Skeletal muscle cell (primary cell): ENCODE data around the gene RPS26.
"Not testable (repeated sequence)": the region's sequence is repeated elsewhere in the genome, so short reads cannot be mapped to it uniquely, and the experiment has no call there.

Experiments used
- DNase-seq: peaks from one replicate; pipeline ENCODE4 v3.0.0-alpha.2; 2010; ENCODE audit warnings: low read depth
- H3K4me3 ChIP-seq: 2 replicates; pipeline ENCODE4 v1.5.1; 2011; ENCODE audit warnings: low read depth, mild to moderate bottlenecking, control low read depth, low read length, moderate library complexity

Gene RPS26

GRCh38 chr12:56018356-56018755 is 23.4 kb upstream of the RPS26 start:
- no peak for DNase-seq

GRCh38 chr12:56020423-56021184 is 21.1 kb upstream of the RPS26 start, which contains the start of gene IKZF4:
TSS of gene IKZF4 (plus strand) at chr12:56021043. CDS start at chr12:56021494, 451 bp downstream.
- DNase-seq = no peak
- H3K4me3 ChIP-seq = peak within 1 kb of the TSS; percentile 29

More at GRCh38 chr12:56018356-56018755, 23.4 kb upstream of the RPS26 start:
- H3K4me3 ChIP-seq = no peak overlapping the region

DNA sequence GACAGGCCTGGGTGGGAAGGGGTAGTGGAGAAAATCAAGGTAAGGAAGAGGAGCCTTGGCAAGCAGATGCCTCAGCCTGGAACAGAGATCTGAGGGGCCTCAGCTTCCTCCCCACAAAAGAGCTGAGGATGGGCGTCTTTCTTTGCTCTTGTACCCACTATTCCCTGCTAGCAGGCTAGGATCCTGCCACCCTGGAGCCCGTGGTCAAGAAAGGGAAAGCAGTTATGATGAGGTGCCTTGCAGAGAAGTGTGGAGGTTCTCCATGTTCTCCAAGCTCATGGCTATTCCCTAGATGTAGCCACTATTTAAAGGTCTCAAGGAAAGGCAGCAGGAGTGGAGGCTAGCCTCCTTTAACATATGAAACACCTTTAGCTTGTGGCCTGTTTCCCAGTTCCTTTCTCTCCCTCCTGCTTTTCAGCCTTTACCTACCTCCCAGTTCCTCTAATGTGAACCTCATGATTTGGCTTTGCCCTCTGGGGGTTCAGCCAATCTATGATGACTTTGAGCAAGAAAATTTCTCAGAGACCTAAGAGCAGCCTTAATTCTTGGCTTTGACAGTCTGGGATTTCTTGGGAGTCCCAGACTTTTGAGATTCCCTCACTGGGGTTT is 19.7 kb upstream of the RPS26 start:
- DNase-seq = no peak
- peak overlapping the region; percentile 29 for H3K4me3 ChIP-seq

DNA sequence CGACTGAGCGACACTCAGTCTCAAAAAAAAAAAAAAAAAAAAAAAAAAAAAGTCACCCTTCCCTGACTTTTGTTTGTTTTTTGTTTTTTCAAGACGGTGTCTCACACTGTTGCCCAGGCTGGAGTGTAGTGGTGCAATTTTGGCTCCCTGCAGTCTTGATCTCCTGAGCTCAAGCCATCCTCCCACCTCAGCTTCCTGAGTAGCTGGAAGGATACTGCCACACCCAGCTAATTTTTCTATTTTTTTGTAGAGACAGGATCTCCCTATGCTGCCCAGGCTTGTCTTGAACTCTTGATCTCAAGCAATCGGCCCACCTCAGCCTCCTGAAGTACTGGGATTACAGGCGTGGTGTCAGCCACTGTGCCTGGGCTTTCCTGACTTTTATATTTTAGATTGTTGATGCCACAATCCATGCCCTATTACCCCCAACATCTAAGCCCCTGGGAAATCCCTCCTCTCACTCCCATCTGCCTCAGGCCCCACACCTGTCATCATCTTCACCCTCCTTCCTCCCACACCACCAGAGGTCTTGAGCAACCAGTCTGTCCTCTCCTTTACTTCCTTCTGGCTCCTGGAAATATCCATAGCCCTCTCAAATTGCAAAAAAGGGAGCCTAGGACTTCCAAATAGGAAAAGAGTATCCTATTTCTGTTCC is 13.1 kb upstream of the RPS26 start:
- no peak overlapping the region for H3K4me3 ChIP-seq
- no peak for DNase-seq

DNA sequence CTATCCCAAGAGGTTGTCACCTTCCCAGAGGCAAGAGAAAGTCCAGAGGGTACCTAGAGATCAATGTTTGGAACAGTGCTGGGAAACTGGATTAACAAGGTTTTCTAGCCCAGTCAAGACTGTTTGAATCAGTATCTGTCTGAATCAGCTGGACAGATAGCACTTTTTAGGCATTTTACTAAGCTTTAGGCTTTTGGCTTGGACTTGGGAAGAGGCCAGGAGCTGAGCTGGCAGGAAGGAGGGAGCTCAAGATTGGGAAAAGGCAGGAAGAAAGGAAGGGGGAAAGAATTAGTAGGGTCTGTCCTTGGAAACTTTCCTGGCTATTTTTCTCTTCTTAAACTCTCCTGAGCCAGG is 12.6 kb upstream of the RPS26 start:
- no peak overlapping the region for H3K4me3 ChIP-seq
- no peak for DNase-seq

- no peak overlapping the region for H3K4me3 ChIP-seq
- DNase-seq = no peak
Measured at GRCh38 chr12:56029666-56030293, 11.9 kb upstream of the RPS26 start.

DNA sequence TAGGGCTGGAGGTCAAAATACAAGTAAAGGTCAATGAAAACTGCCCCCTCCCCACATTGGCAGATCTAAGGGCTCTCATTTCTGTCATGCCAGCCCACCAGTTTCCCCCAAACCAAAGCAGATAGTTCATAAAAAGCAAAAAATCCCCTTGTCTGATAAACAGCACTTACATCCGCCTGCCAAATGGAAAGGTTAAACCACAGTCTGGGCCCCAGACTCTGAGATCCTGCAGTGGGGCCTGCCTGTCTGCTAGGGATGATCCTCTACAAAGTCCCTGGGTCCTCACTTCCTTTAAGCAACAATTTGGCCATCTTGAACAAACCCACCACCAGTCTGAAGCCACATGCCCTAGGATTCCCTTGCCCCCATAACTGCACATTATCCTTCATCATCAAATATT is 9.7 kb upstream of the RPS26 start:
- H3K4me3 ChIP-seq = no peak overlapping the region
- no peak for DNase-seq

GRCh38 chr12:56034586-56035332 is 7.0 kb upstream of the RPS26 start:
- no peak for DNase-seq
- H3K4me3 ChIP-seq = no peak overlapping the region

DNA sequence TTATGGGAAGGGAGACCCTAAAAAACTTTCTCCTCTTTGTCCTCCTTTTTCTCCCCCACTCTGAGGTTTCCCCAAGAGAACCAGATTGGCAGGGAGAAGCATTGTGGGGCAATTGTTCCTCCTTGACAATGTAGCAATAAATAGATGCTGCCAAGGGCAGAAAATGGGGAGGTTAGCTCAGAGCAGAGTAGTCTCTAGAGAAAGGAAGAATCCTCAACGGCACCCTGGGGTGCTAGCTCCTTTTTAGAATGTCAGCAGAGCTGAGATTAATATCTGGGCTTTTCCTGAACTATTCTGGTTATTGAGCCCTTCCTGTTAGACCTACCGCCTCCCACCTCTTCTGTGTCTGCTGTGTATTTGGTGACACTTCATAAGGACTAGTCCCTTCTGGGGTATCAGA is 4.6 kb upstream of the RPS26 start:
- H3K4me3 ChIP-seq = no peak overlapping the region
- DNase-seq = no peak

DNA sequence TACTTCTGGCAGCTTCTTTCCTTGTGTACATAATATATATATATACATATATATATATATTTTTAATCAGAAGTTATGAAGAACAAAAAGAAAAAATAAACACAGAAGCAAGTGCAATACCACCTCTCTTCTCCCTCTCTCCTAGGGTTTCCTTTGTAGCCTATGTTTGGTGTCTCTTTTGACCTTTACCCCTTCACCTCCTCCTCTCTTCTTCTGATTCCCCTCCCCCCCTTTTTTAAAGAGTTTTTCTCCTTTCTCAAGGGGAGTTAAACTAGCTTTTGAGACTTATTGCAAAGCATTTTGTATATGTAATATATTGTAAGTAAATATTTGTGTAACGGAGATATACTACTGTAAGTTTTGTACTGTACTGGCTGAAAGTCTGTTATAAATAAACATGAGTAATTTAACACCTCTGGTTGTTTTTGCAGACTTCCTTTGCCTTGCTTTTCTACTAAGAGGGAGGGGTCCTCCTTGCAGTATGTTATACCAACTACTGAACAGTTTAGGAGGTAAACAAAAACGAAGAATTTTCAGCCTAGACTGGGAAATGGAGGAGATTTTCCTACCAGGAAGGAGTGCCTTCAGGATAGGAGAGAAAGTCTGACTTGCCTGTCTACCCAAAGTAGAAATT is 3.6 kb upstream of the RPS26 start:
- no peak overlapping the region for H3K4me3 ChIP-seq
- no peak for DNase-seq

GRCh38 chr12:56040151-56040550 is 1.6 kb upstream of the RPS26 start:
- DNase-seq = no peak
- H3K4me3 ChIP-seq = no peak overlapping the region

DNA sequence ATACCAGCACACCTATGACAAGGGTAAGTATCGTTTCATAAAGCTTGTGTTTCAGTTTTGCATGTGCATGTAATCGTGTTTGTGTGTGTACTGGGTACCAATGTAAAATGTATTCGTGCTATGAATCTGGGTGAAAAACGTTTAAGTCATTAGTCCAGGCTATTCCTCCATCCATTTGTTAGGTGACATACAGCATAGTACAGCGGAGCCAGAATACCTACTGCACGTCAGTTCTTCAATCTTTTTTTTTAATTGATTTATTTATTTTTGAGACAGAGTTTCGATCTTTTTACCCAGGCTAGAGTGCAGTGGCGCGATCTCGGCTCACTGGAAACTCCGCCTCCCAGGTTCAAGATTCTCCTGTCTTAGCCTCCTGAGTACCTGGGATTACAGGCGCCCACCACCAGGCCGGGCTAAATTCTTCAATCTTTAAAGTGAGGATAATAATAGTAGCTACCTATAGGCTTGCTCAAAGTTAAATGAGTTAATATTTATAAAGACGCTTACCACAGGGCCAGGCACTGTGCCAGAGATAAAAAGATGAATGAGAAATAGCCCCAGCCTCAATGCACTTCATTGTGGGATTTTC is 661 bp upstream of the RPS26 start:
- peak overlapping the region; percentile 31 for H3K4me3 ChIP-seq
- no peak for DNase-seq

DNA sequence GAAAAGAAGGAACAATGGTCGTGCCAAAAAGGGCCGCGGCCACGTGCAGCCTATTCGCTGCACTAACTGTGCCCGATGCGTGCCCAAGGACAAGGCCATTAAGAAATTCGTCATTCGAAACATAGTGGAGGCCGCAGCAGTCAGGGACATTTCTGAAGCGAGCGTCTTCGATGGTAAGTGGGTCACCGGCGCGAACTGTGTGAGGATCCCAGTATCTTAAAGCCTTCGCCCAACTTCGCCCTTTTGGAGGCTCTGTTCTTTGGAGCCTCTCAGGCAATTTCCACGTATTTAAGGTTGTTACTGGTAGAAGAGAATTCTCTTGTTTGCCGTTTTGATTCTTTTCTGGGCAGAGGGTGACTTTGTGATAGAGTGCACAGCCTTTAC is 704 bp downstream of the RPS26 start:
- not testable (repeated sequence) for DNase-seq
- H3K4me3 ChIP-seq = peak overlapping the region; percentile 95

GRCh38 chr12:56042843-56043242 is 1.1 kb downstream of the RPS26 start:
- no peak for DNase-seq
- H3K4me3 ChIP-seq = peak overlapping the region; percentile 95

DNA sequence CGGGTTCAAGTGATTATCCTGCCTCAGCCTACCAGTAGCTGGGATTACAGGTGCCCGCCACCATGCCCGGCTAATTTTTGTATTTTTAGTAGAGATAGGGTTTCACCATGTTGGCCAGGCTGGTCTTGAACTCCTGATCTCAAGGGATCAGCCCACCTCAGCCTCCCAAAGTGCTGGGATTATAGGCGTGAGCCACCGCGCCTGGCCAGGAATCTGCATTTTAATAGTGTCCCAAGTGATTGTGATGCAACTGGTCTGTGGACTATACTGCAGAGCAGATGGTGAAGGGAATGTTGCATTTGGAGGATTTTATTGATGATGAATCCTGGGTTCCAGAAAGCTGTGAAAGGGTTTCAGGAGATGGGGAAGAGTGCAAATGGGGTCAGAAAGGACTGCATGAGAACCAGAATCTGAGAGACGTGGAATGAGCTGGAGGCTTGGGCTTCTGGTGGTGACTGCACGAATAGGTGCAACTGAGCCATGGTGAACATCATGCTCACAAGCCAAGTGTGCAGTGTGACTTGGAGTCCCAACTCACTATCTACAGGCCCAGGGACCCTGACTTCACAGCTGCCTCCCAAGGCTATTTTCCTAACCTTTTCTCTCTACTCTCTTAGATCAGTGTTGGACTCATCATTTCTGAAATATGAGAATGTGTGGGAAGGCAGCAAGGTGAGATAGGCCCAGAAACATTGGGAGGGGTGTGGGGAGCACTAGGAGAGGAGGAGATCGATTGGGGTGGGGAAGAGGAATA is 4.5 kb downstream of the RPS26 start:
- DNase-seq = no peak
- no peak overlapping the region for H3K4me3 ChIP-seq

DNA sequence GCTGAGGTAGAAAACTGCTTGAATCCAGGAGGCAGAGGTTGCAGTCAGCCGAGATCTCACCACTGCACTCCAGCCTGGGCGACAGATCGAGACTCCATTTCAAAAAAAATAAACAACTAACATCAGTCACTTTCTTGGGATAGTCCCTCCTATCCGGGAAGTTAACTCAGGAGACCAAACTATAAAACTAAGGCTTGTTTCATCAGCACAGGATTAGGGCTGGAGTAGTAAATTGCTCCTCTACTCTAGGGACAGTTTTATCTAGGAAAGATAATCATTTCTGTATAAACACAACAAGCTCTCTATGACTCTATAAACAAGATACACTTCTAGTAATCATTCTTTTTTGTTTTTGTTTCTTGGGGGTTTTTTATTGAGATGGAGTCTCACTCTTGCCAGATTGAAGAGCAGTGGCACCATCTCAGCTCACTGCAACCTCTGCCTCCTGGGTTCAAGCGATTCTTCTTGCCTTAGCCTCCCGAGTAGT is 11.7 kb downstream of the RPS26 start:
- no peak for DNase-seq
- no peak overlapping the region for H3K4me3 ChIP-seq

DNA sequence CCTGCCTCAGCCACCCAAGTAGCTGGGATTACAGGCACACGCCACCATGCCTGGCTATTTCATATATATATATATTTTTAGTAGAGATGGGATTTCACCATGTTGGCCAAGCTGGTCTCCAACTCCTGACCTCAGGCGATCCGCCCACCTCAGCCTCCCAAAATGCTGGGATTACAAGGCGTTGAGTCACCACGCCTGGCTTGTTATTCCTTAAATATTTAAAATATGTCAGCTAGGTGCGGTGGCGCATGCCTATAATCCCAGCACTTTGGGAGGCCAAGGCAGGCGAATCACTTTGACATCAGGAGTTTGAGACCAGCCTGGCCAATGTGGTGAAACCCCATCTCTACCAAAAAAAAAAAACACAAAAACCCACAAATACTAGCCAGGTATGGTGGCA is 18.2 kb downstream of the RPS26 start:
- not testable (repeated sequence) for H3K4me3 ChIP-seq

DNA sequence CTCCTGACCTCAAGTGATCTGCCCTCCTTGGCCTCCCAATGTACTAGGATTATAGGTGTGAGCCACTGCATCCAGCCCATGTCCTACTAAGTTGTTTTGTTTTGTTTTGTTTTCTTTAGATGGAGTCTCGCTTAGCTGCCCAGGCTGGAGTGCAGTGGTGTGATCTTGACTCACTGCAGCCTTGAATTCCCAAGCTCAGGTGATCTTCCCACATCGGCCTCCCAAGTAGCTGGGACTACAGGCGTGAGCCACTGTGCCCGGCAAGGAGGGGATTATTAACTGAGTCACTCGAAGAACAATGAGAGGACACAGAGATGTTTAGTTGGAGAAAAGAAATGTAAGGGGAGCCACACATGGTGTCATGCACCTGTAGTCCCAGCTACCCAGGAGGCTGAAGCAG is 20.3 kb downstream of the RPS26 start:
- H3K4me3 ChIP-seq = no peak overlapping the region
- DNase-seq = no peak

More for the DNA sequence above, 18.2 kb downstream of the RPS26 start:
- not testable (repeated sequence) for DNase-seq
